Activated T-cell treated with anti-CD3 and anti-CD28 coated beads, Interleukin-2, amount 50 U/mL, for 24 hours (primary cell): Measurements from ENCODE around the gene TBL1X.

ENCODE experiments used
- DNase-seq: peaks from one replicate; pipeline ENCODE4 v3.0.0-alpha.2; 2020
- H3K27ac Mint-ChIP-seq: 2 replicates; pipeline ENCODE4 v1.8.0; 2020; ENCODE audit warnings: mild to moderate bottlenecking, mixed read lengths
- H3K27me3 Mint-ChIP-seq: 2 replicates; pipeline ENCODE4 v1.8.0; 2020; ENCODE audit warnings: mixed read lengths
- H3K36me3 Mint-ChIP-seq: 2 replicates; pipeline ENCODE4 v1.8.0; 2020; ENCODE audit warnings: low read depth, mixed read lengths
- H3K4me1 Mint-ChIP-seq: 2 replicates; pipeline ENCODE4 v1.8.0; 2020; ENCODE audit warnings: low read depth, mixed read lengths
- H3K4me3 Mint-ChIP-seq: 2 replicates; pipeline ENCODE4 v1.8.0; 2020; ENCODE audit warnings: mild to moderate bottlenecking, moderate library complexity, mixed read lengths
- H3K9me3 Mint-ChIP-seq: 2 replicates; pipeline ENCODE4 v1.8.0; 2020; ENCODE audit warnings: mixed read lengths

TBL1X gene

DNA sequence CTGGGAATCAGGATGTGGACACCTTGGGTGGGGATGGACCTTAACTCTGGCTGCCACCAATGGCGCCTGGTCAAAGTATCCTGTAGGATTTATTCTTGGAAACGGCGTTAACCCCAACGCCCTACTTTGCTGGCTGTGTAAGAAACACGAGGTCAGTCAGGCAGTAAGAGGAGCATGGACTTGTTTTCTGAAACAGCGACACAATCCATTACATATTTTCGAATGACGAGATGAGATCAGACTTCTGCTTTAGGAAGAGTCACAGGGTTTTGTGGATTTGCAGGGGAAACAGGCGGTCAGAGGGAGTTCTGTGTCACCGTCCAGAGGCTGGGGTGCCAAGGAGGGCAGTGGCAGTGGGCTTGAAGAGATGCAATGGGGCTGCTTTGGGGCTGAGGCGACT, 92.2 kb downstream of the TBL1X start:
- Mint-ChIP-seq H3K4me1 (peaks cover 30% of the 10 kb centered on the region), H3K4me3 (no peak overlapping the region), H3K27ac (no peak overlapping the region), H3K36me3 (peaks cover 11% of the 10 kb centered on the region), H3K9me3 (no peaks in the 10 kb centered on the region), H3K27me3 (no peaks in the 10 kb centered on the region)
- no peak for DNase-seq

DNA sequence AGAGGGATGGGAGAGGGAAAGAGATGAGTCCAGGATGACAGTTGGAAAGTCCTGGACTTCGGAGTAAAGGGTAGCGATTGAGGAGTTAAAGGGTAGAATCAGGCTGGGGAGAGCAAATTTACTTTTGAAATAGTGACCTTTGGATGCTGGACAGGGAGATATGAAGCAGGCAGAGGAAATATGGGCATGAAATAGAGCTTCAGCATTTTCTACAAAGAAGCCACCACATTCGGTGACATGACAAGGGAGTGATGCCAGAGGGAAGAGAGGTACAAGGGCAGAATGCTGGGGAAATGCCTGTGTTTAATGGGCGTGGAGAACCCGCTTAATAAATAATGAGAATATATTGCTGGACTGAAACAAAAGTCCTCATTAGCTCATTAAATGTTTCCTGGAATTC, 92.7 kb downstream of the TBL1X start:
- H3K36me3 Mint-ChIP-seq = peaks cover 11% of the 10 kb centered on the region
- H3K27me3 Mint-ChIP-seq = no peaks in the 10 kb centered on the region
- DNase-seq = no peak
- no peak overlapping the region for H3K4me3 Mint-ChIP-seq
- H3K4me1 Mint-ChIP-seq = peaks cover 30% of the 10 kb centered on the region
- no peaks in the 10 kb centered on the region for H3K9me3 Mint-ChIP-seq
- H3K27ac Mint-ChIP-seq = no peak overlapping the region

GRCh38 chrX:9558615-9559014, 93.8 kb downstream of the TBL1X start:
- H3K4me3 Mint-ChIP-seq = no peak overlapping the region
- H3K36me3 Mint-ChIP-seq = peaks cover 15% of the 10 kb centered on the region
- no peaks in the 10 kb centered on the region for H3K27me3 Mint-ChIP-seq
- no peaks in the 10 kb centered on the region for H3K9me3 Mint-ChIP-seq
- DNase-seq = no peak
- H3K4me1 Mint-ChIP-seq = peaks cover 30% of the 10 kb centered on the region
- H3K27ac Mint-ChIP-seq = no peak overlapping the region

DNA sequence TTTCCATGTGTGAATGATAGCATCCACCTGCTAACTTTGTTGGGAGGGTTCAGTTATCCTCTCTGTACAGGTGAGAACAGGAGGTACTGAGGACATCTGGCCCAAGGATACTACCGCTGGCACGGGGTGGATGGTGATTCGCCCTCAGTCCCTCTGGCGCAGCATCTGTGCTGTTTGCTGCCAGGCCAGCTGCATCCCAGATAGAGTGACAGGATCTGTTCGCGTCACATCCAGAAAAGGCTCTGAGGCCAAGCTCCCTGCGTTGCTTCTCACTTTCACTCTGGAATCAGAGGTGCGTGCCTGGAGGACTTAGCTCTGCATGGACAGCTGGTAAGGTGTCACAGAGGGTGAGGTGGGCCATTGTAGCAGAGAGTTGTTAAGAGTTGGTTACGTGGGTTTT, 95.4 kb downstream of the TBL1X start:
- no peak overlapping the region for H3K27ac Mint-ChIP-seq

GRCh38 chrX:9561199-9561598, 96.3 kb downstream of the TBL1X start:
- peaks cover 2% of the 10 kb centered on the region for H3K9me3 Mint-ChIP-seq
- no peak overlapping the region for H3K4me3 Mint-ChIP-seq
- DNase-seq = no peak
- H3K36me3 Mint-ChIP-seq = peaks cover 17% of the 10 kb centered on the region
- peaks cover 32% of the 10 kb centered on the region for H3K4me1 Mint-ChIP-seq
- no peaks in the 10 kb centered on the region for H3K27me3 Mint-ChIP-seq
- H3K27ac Mint-ChIP-seq = no peak overlapping the region

More for the DNA sequence above, 95.4 kb downstream of the TBL1X start:
- Mint-ChIP-seq H3K27me3 (no peaks in the 10 kb centered on the region), H3K36me3 (peaks cover 17% of the 10 kb centered on the region), H3K9me3 (peaks cover 2% of the 10 kb centered on the region), H3K4me3 (no peak overlapping the region), H3K4me1 (peaks cover 30% of the 10 kb centered on the region)
- no peak for DNase-seq

DNA sequence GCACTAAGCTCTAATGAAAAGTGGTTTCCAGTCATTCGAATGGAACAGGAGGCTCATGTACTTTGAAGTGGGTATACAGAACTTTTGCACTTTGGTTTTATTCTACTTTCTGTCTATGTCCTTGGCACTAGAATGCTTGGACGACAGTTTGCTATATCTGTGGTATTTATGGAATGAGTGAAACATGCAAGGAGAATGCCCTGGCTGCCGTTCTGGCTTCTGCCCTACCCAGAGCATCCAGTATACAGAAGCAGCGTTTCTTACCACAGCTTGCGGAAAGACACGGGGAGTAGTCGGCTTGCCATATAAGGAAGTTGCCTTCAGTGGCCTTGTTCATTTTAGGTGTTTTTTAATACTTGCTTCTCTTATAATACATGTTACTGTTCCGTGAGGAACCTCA, 98.0 kb downstream of the TBL1X start:
- Mint-ChIP-seq H3K4me3 (no peak overlapping the region), H3K36me3 (peaks cover 12% of the 10 kb centered on the region), H3K4me1 (peaks cover 22% of the 10 kb centered on the region), H3K9me3 (peaks cover 2% of the 10 kb centered on the region), H3K27me3 (no peaks in the 10 kb centered on the region), H3K27ac (no peak overlapping the region)
- DNase-seq = no peak

- Mint-ChIP-seq H3K27ac (no peak overlapping the region), H3K27me3 (no peaks in the 10 kb centered on the region), H3K4me3 (no peak overlapping the region), H3K36me3 (peaks cover 8% of the 10 kb centered on the region), H3K4me1 (peaks cover 10% of the 10 kb centered on the region), H3K9me3 (peaks cover 2% of the 10 kb centered on the region)
- DNase-seq = no peak
Observed at GRCh38 chrX:9566150-9566621, 101.3 kb downstream of the TBL1X start.

DNA sequence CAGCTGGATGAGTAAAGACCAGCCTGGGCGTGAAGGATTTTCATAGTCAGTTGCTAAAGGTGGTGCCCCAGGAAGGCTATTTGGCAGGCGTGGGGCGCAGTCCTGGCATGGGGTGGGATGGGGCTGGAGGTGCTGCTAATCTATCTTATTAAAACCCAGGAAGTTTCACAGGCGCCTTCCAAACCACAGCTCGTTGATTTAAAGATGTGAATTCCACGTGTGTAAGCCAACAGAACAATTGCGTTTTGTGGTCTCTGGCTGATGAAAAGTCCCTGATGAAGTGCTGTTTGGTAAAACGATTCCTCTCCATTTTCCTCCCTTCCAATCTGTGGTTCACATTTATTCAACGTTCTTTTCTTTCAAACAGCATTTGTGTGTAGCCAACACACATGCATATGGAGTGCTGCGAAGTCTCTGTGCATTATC, 105.0 kb downstream of the TBL1X start:
- no peak for DNase-seq
- H3K36me3 Mint-ChIP-seq = peaks cover 3% of the 10 kb centered on the region
- H3K4me1 Mint-ChIP-seq = peaks cover 17% of the 10 kb centered on the region
- H3K27me3 Mint-ChIP-seq = peaks cover 4% of the 10 kb centered on the region
- H3K9me3 Mint-ChIP-seq = no peaks in the 10 kb centered on the region
- no peak overlapping the region for H3K4me3 Mint-ChIP-seq
- no peak overlapping the region for H3K27ac Mint-ChIP-seq

DNA sequence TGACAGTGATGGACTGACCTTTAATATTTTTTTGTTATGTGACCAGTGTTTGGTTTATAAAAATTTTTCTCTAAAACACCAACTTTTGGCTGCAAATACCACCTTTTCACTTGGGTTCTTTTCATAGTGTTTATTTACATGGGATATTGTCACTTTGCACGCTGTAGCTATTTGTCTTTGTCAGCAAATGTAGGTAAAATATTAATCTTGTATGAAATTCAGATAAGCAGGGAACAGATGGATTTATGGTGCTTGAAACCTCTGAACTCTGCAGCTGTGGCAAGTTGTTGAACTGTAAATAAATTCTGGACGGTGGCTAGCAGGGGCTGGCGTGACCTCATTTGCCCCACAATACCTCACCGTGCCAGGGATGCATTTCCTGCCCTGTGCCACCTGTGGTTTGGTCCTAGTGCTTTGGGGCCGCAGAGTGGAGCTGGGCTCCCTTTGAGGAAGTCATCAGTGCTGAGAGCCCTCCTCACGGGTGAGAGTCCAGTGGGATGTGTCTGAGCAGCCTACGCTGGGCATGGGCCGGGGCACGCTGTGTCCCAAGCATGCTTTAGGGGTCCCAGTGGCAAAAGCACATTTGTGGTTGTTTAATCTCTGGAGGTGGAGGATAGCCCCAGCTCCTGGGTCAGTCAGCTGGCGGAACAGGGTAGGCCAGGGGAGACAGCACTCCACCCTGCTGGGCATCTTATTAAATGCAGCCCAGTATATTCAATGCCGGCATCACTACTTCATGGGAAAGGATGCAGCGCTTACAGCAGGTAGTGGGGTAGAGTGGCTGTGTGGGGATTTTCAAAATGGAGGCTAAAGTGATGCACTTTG, 108.6 kb downstream of the TBL1X start:
- no peak overlapping the region for H3K27ac Mint-ChIP-seq
- peaks cover 17% of the 10 kb centered on the region for H3K4me1 Mint-ChIP-seq
- no peaks in the 10 kb centered on the region for H3K9me3 Mint-ChIP-seq
- peaks cover 5% of the 10 kb centered on the region for H3K36me3 Mint-ChIP-seq
- DNase-seq = no peak
- H3K4me3 Mint-ChIP-seq = no peak overlapping the region
- peaks cover 4% of the 10 kb centered on the region for H3K27me3 Mint-ChIP-seq

DNA sequence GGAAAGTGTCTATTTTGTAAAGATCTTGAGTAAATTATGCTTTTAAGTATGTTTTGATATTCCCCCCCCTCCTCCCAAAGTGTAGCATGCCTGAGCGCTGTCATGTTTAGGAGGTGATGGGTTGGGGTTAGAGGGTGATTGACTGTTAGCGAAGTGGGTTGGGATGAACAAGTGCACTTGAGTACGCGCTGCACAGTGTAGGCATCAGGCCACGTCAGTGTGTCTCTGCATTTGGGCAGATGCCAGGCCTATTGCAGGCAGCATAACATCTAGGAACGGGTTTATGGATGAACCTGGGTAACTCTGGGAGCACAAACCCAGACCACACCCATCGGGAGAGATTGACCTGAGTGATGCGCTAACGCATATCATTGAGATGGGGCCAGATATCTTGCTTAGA, 111.2 kb downstream of the TBL1X start:
- H3K4me1 Mint-ChIP-seq = peaks cover 23% of the 10 kb centered on the region
- peaks cover 4% of the 10 kb centered on the region for H3K36me3 Mint-ChIP-seq

GRCh38 chrX:9577555-9577954, 112.7 kb downstream of the TBL1X start:
- no peak for DNase-seq
- H3K9me3 Mint-ChIP-seq = no peaks in the 10 kb centered on the region

More for the DNA sequence above, 111.2 kb downstream of the TBL1X start:
- peaks cover 4% of the 10 kb centered on the region for H3K27me3 Mint-ChIP-seq
- H3K9me3 Mint-ChIP-seq = no peaks in the 10 kb centered on the region
- no peak overlapping the region for H3K27ac Mint-ChIP-seq
- DNase-seq = no peak
- no peak overlapping the region for H3K4me3 Mint-ChIP-seq

DNA sequence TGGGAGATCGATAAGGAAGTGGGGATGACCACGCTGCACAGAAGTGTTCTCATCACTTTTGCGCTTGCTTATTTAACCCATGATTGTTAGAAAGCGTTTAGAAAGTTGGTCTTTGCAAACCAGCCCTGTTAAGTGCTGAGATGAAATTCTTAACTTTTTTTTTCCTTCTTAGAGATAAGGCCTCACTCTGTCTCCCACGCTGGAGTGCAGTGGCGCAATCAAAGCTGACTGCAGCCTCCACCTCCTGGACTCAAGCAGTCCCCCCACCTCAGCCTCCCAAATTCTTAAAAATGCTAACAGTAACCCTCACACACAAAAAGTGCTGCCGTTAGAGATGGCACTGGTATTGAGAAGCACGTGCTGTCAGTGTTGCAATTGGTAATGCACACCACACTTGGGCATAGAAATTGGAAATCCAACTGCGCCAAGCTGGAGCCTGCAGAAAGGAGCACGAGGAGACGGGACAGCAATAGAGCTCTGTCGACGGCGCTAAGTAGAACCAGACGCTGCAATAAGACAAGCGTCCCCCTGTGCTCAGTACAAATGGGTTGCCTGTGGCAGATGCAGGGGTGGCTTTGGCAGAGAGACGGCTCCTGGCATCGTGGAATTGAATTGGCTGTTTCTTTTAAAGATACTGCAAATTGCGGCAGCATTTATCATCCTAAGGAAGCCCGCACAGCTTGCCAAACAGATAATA, 113.4 kb downstream of the TBL1X start:
- H3K27me3 Mint-ChIP-seq = peaks cover 4% of the 10 kb centered on the region
- peaks cover 16% of the 10 kb centered on the region for H3K4me1 Mint-ChIP-seq
- no peak overlapping the region for H3K4me3 Mint-ChIP-seq
- H3K36me3 Mint-ChIP-seq = peaks cover 2% of the 10 kb centered on the region
- no peak for DNase-seq
- no peak overlapping the region for H3K27ac Mint-ChIP-seq
- no peaks in the 10 kb centered on the region for H3K9me3 Mint-ChIP-seq

More at GRCh38 chrX:9577555-9577954, 112.7 kb downstream of the TBL1X start:
- H3K4me3 Mint-ChIP-seq = no peak overlapping the region
- peaks cover 2% of the 10 kb centered on the region for H3K36me3 Mint-ChIP-seq
- H3K27me3 Mint-ChIP-seq = peaks cover 4% of the 10 kb centered on the region
- no peak overlapping the region for H3K27ac Mint-ChIP-seq
- peaks cover 17% of the 10 kb centered on the region for H3K4me1 Mint-ChIP-seq

GRCh38 chrX:9581771-9582385, 117.0 kb downstream of the TBL1X start:
- Mint-ChIP-seq H3K27me3 (no peaks in the 10 kb centered on the region), H3K36me3 (no peaks in the 10 kb centered on the region), H3K4me1 (peaks cover 15% of the 10 kb centered on the region), H3K27ac (no peak overlapping the region), H3K9me3 (no peaks in the 10 kb centered on the region), H3K4me3 (no peak overlapping the region)
- no peak for DNase-seq

DNA sequence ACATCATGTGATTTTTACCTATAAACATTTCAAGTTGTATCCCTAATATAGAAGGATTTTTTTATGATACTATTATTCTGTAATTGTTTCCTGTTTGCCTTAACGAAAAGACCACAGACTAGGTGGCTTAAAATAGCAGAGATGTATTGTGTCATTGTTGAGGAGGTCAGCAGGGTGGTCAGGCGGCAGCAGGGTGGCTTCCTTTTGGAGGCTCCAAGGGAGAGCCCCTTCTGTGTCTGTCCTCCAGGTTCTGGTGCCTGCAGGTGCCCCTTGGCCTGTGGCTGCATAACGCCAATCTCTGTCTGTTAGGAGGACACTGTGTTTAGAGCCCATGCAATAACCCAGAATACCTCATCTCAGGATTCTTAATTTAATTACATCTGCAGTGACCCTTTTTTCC, 118.1 kb downstream of the TBL1X start:
- Mint-ChIP-seq H3K27me3 (no peaks in the 10 kb centered on the region), H3K4me1 (peaks cover 18% of the 10 kb centered on the region), H3K9me3 (no peaks in the 10 kb centered on the region), H3K36me3 (no peaks in the 10 kb centered on the region), H3K4me3 (no peak overlapping the region), H3K27ac (no peak overlapping the region)
- no peak for DNase-seq

GRCh38 chrX:9586992-9587392, 122.1 kb downstream of the TBL1X start:
- H3K4me3 Mint-ChIP-seq = no peak overlapping the region
- H3K27me3 Mint-ChIP-seq = no peaks in the 10 kb centered on the region
- peaks cover 11% of the 10 kb centered on the region for H3K36me3 Mint-ChIP-seq
- peaks cover 7% of the 10 kb centered on the region for H3K9me3 Mint-ChIP-seq
- peaks cover 12% of the 10 kb centered on the region for H3K4me1 Mint-ChIP-seq
- no peak overlapping the region for H3K27ac Mint-ChIP-seq
- no peak for DNase-seq
